ENCODE results near the gene PPRC1.

Gene PPRC1

DNA sequence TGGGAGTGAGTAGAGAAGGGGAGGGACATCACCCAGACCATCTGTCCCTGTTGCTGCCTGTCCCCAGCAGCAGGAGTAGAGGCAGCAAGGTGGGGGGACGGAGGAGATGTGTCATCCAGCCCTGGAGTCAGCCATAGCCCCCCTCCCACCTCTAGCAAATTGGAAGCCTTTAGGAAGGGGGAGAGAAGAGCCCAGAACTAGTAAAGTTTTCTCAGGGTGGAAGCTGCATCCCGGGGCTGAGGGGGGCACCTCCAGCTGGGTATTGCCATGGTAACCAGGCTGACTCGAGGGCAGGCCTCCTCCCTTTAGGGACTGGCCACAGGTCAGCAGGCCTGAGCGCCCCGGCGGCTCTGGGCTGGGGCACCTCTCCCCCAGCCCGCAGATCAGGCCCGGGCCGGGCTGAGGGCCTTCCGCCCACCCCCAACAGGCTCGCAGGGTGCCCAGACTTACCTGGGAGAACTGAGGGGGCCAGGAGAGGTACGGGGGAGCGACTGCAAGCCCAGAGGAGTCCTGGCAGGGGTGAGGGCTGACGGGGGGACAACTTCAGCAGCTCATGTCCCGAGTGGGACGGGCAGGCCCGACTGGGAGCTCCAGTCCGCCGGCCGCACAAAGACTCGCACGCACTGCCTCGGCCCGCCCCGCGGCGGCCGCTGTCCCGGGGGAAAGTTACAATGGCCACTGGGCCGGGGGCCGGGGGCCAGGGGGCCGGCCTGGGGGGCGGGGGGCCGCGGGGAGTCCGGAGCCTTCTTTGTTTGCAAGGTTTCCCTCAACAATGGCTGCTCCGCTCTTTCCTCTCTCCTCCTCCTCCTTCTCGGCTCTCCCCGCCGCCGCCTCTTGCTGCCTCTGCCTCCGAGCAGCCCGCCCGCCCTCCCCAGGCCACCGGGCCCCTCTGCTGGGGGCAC, 18.6 kb upstream of the PPRC1 start:
- no peak for TF ChIP-seq CTCF (conservative IDR thresholded peaks at IDR 0.05)

GRCh38 chr10:102114861-102115618, 17.8 kb upstream of the PPRC1 start:
- no peak for TF ChIP-seq CTCF (conservative IDR thresholded peaks at IDR 0.05)
- peak overlapping the region; percentile 86 for H3K27ac ChIP-seq

More for the DNA sequence above, 18.6 kb upstream of the PPRC1 start:
- peak overlapping the region; percentile 86 for H3K27ac ChIP-seq

GRCh38 chr10:102115775-102116174, 17.1 kb upstream of the PPRC1 start:
- H3K27ac ChIP-seq: peak overlapping the region; percentile 86

GRCh38 chr10:102116656-102117055, 16.2 kb upstream of the PPRC1 start:
- no peak for TF ChIP-seq CTCF (conservative IDR thresholded peaks at IDR 0.05)
- H3K27ac ChIP-seq: peak overlapping the region; percentile 86

More at GRCh38 chr10:102115775-102116174, 17.1 kb upstream of the PPRC1 start:
- TF ChIP-seq CTCF (conservative IDR thresholded peaks at IDR 0.05): no peak

- H3K27ac ChIP-seq: peak overlapping the region; percentile 86
- peak; percentile 22; the same call in 1 of the 2 replicates for TF ChIP-seq CTCF (conservative IDR thresholded peaks at IDR 0.05)
These were observed 15.3 kb upstream of the PPRC1 start for GRCh38 chr10:102117391-102118159.

DNA sequence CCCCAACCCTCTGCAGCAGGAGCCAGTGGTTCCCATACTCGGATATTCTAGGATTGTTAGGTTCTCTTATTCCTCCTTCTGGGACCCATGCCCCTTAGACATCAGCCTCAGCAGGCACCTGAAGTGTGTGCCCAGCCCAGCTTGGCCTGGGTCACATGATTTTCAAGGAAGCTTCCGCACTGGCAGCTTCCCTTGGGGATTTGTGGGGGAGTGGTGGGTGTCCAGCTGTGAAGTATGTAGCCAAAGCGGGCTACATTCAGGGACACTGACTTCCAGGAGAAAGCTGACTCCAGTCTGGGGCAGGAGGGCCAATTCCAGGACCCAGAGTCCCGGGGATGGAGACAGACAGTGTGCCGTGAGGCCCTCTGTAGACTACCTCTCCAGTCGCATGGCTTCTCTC, 14.0 kb upstream of the PPRC1 start:
- no peak for TF ChIP-seq CTCF (conservative IDR thresholded peaks at IDR 0.05)
- peak overlapping the region; percentile 86 for H3K27ac ChIP-seq

Measured in VCaP (cell line).